ENCODE results near the gene EDA.
"Not testable (repeated sequence)": the region's sequence is repeated elsewhere in the genome, so short reads cannot be mapped to it uniquely, and the experiment has no call there.

Gene EDA

GRCh38 chrX:69844636-69845035 is 228.7 kb downstream of the EDA start:
- H3K9ac ChIP-seq, result no peak overlapping the region
- no peaks in the 10 kb centered on the region for H3K4me1 ChIP-seq
- no peak for TF ChIP-seq CTCF (IDR thresholded peaks at IDR 0.05)
- H3K27me3 ChIP-seq (ENCODE audit: control insufficient read depth, insufficient read depth, low read length), result no peaks in the 10 kb centered on the region
- no peaks in the 10 kb centered on the region for H3K79me2 ChIP-seq
- H2AFZ ChIP-seq, result no peak overlapping the region
- H3K36me3 ChIP-seq (ENCODE audit: control insufficient read depth, insufficient read depth, low read length), result no peaks in the 10 kb centered on the region
- H3K9me3 ChIP-seq (ENCODE audit: control insufficient read depth, low read length), result no peaks in the 10 kb centered on the region
- no peak overlapping the region for H3K4me2 ChIP-seq (ENCODE audit: low read length)
- H3K4me3 ChIP-seq (ENCODE audit: low read depth, low read length), result no peak overlapping the region
- no peak overlapping the region for H3K27ac ChIP-seq

- H3K9ac ChIP-seq; H2AFZ ChIP-seq; H3K27ac ChIP-seq; H3K9me3 ChIP-seq (ENCODE audit: control insufficient read depth, low read length); H3K4me2 ChIP-seq (ENCODE audit: low read length); H3K4me3 ChIP-seq (ENCODE audit: low read depth, low read length); H3K79me2 ChIP-seq; H3K27me3 ChIP-seq (ENCODE audit: control insufficient read depth, insufficient read depth, low read length); H3K4me1 ChIP-seq; H3K36me3 ChIP-seq (ENCODE audit: control insufficient read depth, insufficient read depth, low read length): not testable (repeated sequence)
These were observed 244.1 kb downstream of the EDA start for GRCh38 chrX:69859999-69860398.

- H3K27me3 ChIP-seq (ENCODE audit: control insufficient read depth, insufficient read depth, low read length), result no peaks in the 10 kb centered on the region
- H3K27ac ChIP-seq, result no peak overlapping the region
- H3K9me3 ChIP-seq (ENCODE audit: control insufficient read depth, low read length), result no peaks in the 10 kb centered on the region
- H2AFZ ChIP-seq, result no peak overlapping the region
- TF ChIP-seq CTCF (IDR thresholded peaks at IDR 0.05), result no peak
- H3K9ac ChIP-seq, result no peak overlapping the region
- no peak overlapping the region for H3K4me3 ChIP-seq (ENCODE audit: low read depth, low read length)
- H3K4me1 ChIP-seq, result no peaks in the 10 kb centered on the region
- no peaks in the 10 kb centered on the region for H3K36me3 ChIP-seq (ENCODE audit: control insufficient read depth, insufficient read depth, low read length)
- H3K79me2 ChIP-seq, result no peaks in the 10 kb centered on the region
- H3K4me2 ChIP-seq (ENCODE audit: low read length), result no peak overlapping the region
These were observed 260.3 kb downstream of the EDA start for GRCh38 chrX:69876221-69876620.

- Histone ChIP-seq H3K27me3 (ENCODE audit: control insufficient read depth, insufficient read depth, low read length) (no peaks in the 10 kb centered on the region), H3K27ac (no peak overlapping the region), H3K9me3 (ENCODE audit: control insufficient read depth, low read length) (no peaks in the 10 kb centered on the region), H3K79me2 (no peaks in the 10 kb centered on the region), H3K36me3 (ENCODE audit: control insufficient read depth, insufficient read depth, low read length) (no peaks in the 10 kb centered on the region), H3K4me3 (ENCODE audit: low read depth, low read length) (no peak overlapping the region), H3K4me1 (no peaks in the 10 kb centered on the region), H2AFZ (no peak overlapping the region), H3K9ac (no peak overlapping the region), H3K4me2 (ENCODE audit: low read length) (no peak overlapping the region)
- no peak for TF ChIP-seq CTCF (IDR thresholded peaks at IDR 0.05)
These were observed 268.3 kb downstream of the EDA start for GRCh38 chrX:69884210-69884609.

GRCh38 chrX:69896046-69896445 is 280.1 kb downstream of the EDA start:
- Histone ChIP-seq H3K4me1 (no peaks in the 10 kb centered on the region), H3K9ac (no peak overlapping the region), H3K4me2 (ENCODE audit: low read length) (no peak overlapping the region), H3K36me3 (ENCODE audit: control insufficient read depth, insufficient read depth, low read length) (no peaks in the 10 kb centered on the region), H3K27ac (no peak overlapping the region), H3K4me3 (ENCODE audit: low read depth, low read length) (no peak overlapping the region), H3K27me3 (ENCODE audit: control insufficient read depth, insufficient read depth, low read length) (no peaks in the 10 kb centered on the region), H3K9me3 (ENCODE audit: control insufficient read depth, low read length) (no peaks in the 10 kb centered on the region), H3K79me2 (no peaks in the 10 kb centered on the region), H2AFZ (no peak overlapping the region)
- TF ChIP-seq CTCF (IDR thresholded peaks at IDR 0.05), result no peak
